Ishikawa (cell line): ENCODE data around the gene ANKRD34A.

ENCODE experiments used
- CEBPB ChIP-seq: IDR thresholded peaks from 2 replicates; pipeline ENCODE4 v1.6.1; 2012
- CREB1 ChIP-seq: IDR thresholded peaks from 2 replicates; pipeline ENCODE4 v1.6.1; 2012; ENCODE audit warnings: low read depth
- EGR1 ChIP-seq: IDR thresholded peaks from 2 replicates; pipeline ENCODE4 v1.6.1; 2012
- EP300 ChIP-seq: IDR thresholded peaks from 2 replicates; pipeline ENCODE4 v1.6.1; 2012; ENCODE audit warnings: borderline replicate concordance
- FOXM1 ChIP-seq: IDR thresholded peaks from 2 replicates; pipeline ENCODE4 v1.6.1; 2012; ENCODE audit warnings: low read depth, borderline replicate concordance
- MAX ChIP-seq: IDR thresholded peaks from 2 replicates; pipeline ENCODE4 v1.6.1; 2012
- NFIC ChIP-seq: IDR thresholded peaks from 2 replicates; pipeline ENCODE4 v1.6.1; 2012
- RAD21 ChIP-seq: IDR thresholded peaks from 2 replicates; pipeline ENCODE4 v1.6.1; 2012; ENCODE audit warnings: low read depth
- REST ChIP-seq: IDR thresholded peaks from 2 replicates; pipeline ENCODE4 v1.6.1; 2012; ENCODE audit warnings: low read depth, mild to moderate bottlenecking
- TAF1 ChIP-seq: IDR thresholded peaks from 2 replicates; pipeline ENCODE4 v1.6.1; 2012; ENCODE audit warnings: low read depth, mild to moderate bottlenecking
- TEAD4 ChIP-seq: IDR thresholded peaks from 2 replicates; pipeline ENCODE4 v1.6.1; 2012
- YY1 ChIP-seq: IDR thresholded peaks from 2 replicates; pipeline ENCODE4 v1.6.1; 2012; ENCODE audit warnings: low read depth

- TF ChIP-seq TEAD4 (no peak), CREB1 (no peak), RAD21 (no peak), CEBPB (no peak), NFIC (no peak), EP300 (no peak), MAX (no peak), FOXM1 (no peak), REST (no peak), TAF1 (no peak), EGR1 (no peak), YY1 (no peak)
Measured at GRCh38 chr1:145987926-145988325, 23.6 kb upstream of the ANKRD34A start.
